SK-N-SH (cell line): ENCODE measurements around the gene AHRR.

Source experiments
- CHD2 ChIP-seq: fragments of 150-350 bp; IDR thresholded peaks from 2 replicates; pipeline ENCODE4 v1.6.1; 2018; ENCODE audit warnings: low read length; ENCODE audit not compliant: partially characterized antibody
- CTCF ChIP-seq: fragments of 200-600 bp; sonication (generic); IDR thresholded peaks from 2 replicates; pipeline ENCODE4 v1.6.1; 2017; ENCODE audit warnings: antibody characterized with exemption, mild to moderate bottlenecking, moderate library complexity
- EP300 ChIP-seq, 2 experiments: IDR thresholded peaks; 2 replicates each; pipeline versions ENCODE4 v1.4.0 to v1.6.1; 2012; ENCODE audit warnings: borderline replicate concordance in 1 of 2, low read depth in 1 of 2, low read length in 1 of 2
- EZH2phosphoT487 ChIP-seq: fragments of 200-600 bp; sonication (generic); IDR thresholded peaks from 2 replicates; pipeline ENCODE4 v1.6.1; 2017; ENCODE audit warnings: low read depth, mixed run types, mild to moderate bottlenecking, antibody characterized with exemption, moderate library complexity, borderline replicate concordance
- FOXM1 ChIP-seq: IDR thresholded peaks from 2 replicates; pipeline ENCODE4 v1.4.0; 2012; ENCODE audit warnings: low read depth, mild to moderate bottlenecking
- GABPA ChIP-seq: IDR thresholded peaks from 2 replicates; pipeline ENCODE4 v1.4.0; 2012; ENCODE audit warnings: low read depth, mild to moderate bottlenecking
- MXI1 ChIP-seq: IDR thresholded peaks from 2 replicates; pipeline ENCODE4 v1.6.1; 2012; ENCODE audit warnings: mild to moderate bottlenecking, low read depth, low read length, improper control_type of control experiment
- NRF1 ChIP-seq: IDR thresholded peaks from 2 replicates; pipeline ENCODE4 v1.6.1; 2012; ENCODE audit warnings: low read depth, mild to moderate bottlenecking, low read length
- POLR2AphosphoS5 ChIP-seq: IDR thresholded peaks from 2 replicates; pipeline ENCODE4 v1.6.1; 2012; ENCODE audit warnings: low read depth, low read length
- REST ChIP-seq: IDR thresholded peaks from 2 replicates; pipeline ENCODE4 v1.6.1; 2012; ENCODE audit warnings: mild to moderate bottlenecking, low read depth, low read length, moderate library complexity
- USF2 ChIP-seq: fragments of 150-350 bp; IDR thresholded peaks from 2 replicates; pipeline ENCODE4 v1.6.1; 2017; ENCODE audit warnings: antibody characterized with exemption, low read length, low read depth, borderline replicate concordance
- ZBTB33 ChIP-seq: IDR thresholded peaks from 2 replicates; pipeline ENCODE4 v1.4.0; 2012; ENCODE audit warnings: low read depth, borderline replicate concordance

GRCh38 chr5:332843-333242, 11.3 kb downstream of the AHRR start:
- TF ChIP-seq ZBTB33 = no peak
- TF ChIP-seq EZH2phosphoT487 = no peak
- TF ChIP-seq FOXM1 = no peak
- no peak for TF ChIP-seq CTCF
- TF ChIP-seq POLR2AphosphoS5 = no peak
- TF ChIP-seq REST = no peak
- TF ChIP-seq GABPA = no peak
- no peak for TF ChIP-seq CHD2
- no peak for TF ChIP-seq USF2
- no peak for TF ChIP-seq EP300 (IDR thresholded peaks at IDR 0.05; ENCODE audit: borderline replicate concordance in 1 of 2, low read depth in 1 of 2, low read length in 1 of 2)
- no peak for TF ChIP-seq NRF1
- TF ChIP-seq MXI1 = no peak
